Measurements from ENCODE around the gene FZD8. TPM values are rescaled to one million over a fixed set of nuclear protein-coding genes. Genes with fewer than 3 reads are reported as not detected.

FZD8 gene
- total and polyA plus RNA-seq, 2 donors (not counting 1 experiment from before 2014, with no cell fraction given), result 0.76 to 1.7 TPM

GRCh38 chr10:35594115-35595079 is 47.7 kb downstream of the FZD8 start:
- no peak for ATAC-seq (ENCODE audit: low read depth)
- H3K9ac ChIP-seq (ENCODE audit: low read length), result no peak overlapping the region
- CTCF ChIA-PET, result no interaction called here

More at GRCh38 chr10:35594115-35595079, 47.7 kb downstream of the FZD8 start:
- Mint-ChIP-seq H3K27ac (no peak overlapping the region), H3K4me1 (no peaks in the 10 kb centered on the region), H3K9me3 (ENCODE audit: insufficient read depth) (peaks cover 5% of the 10 kb centered on the region), H3K27me3 (peaks cover 4% of the 10 kb centered on the region), H3K4me3 (no peak overlapping the region)
- Histone ChIP-seq H3K79me2 (ENCODE audit: control insufficient read depth, insufficient read depth, low read length) (no peaks in the 10 kb centered on the region), H3K27ac (ENCODE audit: low read length in 2 of 2) (no peak overlapping the region), H3K36me3 (replicated peaks in 1 of 2; ENCODE audit: control extremely low read depth in 1 of 2, control insufficient read depth in 1 of 2, extremely low read depth in 1 of 2, insufficient read depth in 2 of 2, low read length in 1 of 2) (no peaks in the 10 kb centered on the region), H2AFZ (ENCODE audit: insufficient read depth, low read depth, low read length, poor library complexity, severe bottlenecking) (no peak overlapping the region), H3K27me3 (replicated peaks in 1 of 4; ENCODE audit: control extremely low read depth in 1 of 4, control insufficient read depth in 3 of 4, insufficient read depth in 4 of 4, low read length in 3 of 4) (no peaks in the 10 kb centered on the region), H3K9me3 (ENCODE audit: control extremely low read depth in 1 of 3, control insufficient read depth in 2 of 3, insufficient read depth in 1 of 3, low read length in 2 of 3) (peaks cover 4 to 20% (median 5%) of the 10 kb centered on the region in 3 donors), H3K4me2 (replicated peaks; ENCODE audit: low read depth, low read length, poor library complexity, severe bottlenecking) (no peak overlapping the region), H4K20me1 (ENCODE audit: control insufficient read depth, insufficient read depth, low read length, poor library complexity, severe bottlenecking) (no peaks in the 10 kb centered on the region), H3K4me3 (ENCODE audit: control extremely low read depth in 1 of 5, extremely low read depth in 1 of 5, insufficient read depth in 1 of 5, low read depth in 2 of 5, low read length in 4 of 5) (no peak overlapping the region), H3K4me1 (ENCODE audit: control insufficient read depth in 2 of 2, insufficient read depth in 2 of 2, low read length in 2 of 2) (no peaks in the 10 kb centered on the region)
- no peak for DNase-seq
- POLR2A ChIA-PET, result no interaction called here
- intact Hi-C loops (cut with micrococcal nuclease), result no loop called here
- TF ChIP-seq EZH2 (IDR thresholded peaks at IDR 0.05; ENCODE audit: borderline replicate concordance, insufficient read depth, low read depth, low read length, poor library complexity, severe bottlenecking), result no peak
- TF ChIP-seq CTCF (IDR thresholded peaks at IDR 0.05), result no peak
- 77% methylated on average over 8 of the region's 14 CpGs for WGBS (ENCODE audit: insufficient coverage)

All from B cell (primary cell).